H9 (cell line): ENCODE data around the gene DZANK1. TPM values are rescaled to one million over a fixed set of nuclear protein-coding genes. Genes with fewer than 3 reads are reported as not detected.

Experiments used
- DNase-seq: peaks from one replicate; pipeline ENCODE4 v3.0.0-alpha.2; 2017
- H2AFZ ChIP-seq: one replicate; pipeline ENCODE4 v1.6.1; 2013; ENCODE audit warnings: mild to moderate bottlenecking, low read length, control low read depth, moderate library complexity
- H2AK5ac ChIP-seq: 2 replicates; pipeline ENCODE4 v1.6.1; 2013; ENCODE audit warnings: low read length, control low read depth, mixed read lengths; ENCODE audit not compliant: insufficient read length
- H2BK120ac ChIP-seq: one replicate; pipeline ENCODE4 v1.6.1; 2013; ENCODE audit warnings: low read depth, mild to moderate bottlenecking, low read length, control low read depth, inconsistent platforms; ENCODE audit not compliant: poor library complexity, severe bottlenecking
- H2BK12ac ChIP-seq: 2 replicates; pipeline ENCODE4 v1.6.1; 2013; ENCODE audit warnings: low read length, control low read depth, mixed read lengths, low read depth; ENCODE audit not compliant: insufficient read length
- H2BK15ac ChIP-seq: 2 replicates; pipeline ENCODE4 v1.6.1; 2013; ENCODE audit warnings: low read depth, low read length, control low read depth
- H2BK20ac ChIP-seq: one replicate; pipeline ENCODE4 v1.6.1; 2013; ENCODE audit warnings: low read depth, mild to moderate bottlenecking, low read length, control low read depth, inconsistent platforms; ENCODE audit not compliant: poor library complexity, severe bottlenecking
- H2BK5ac ChIP-seq: 2 replicates; pipeline ENCODE4 v1.6.1; 2013; ENCODE audit warnings: low read length, control low read depth, mixed read lengths; ENCODE audit not compliant: insufficient read length
- H3K14ac ChIP-seq: 2 replicates; pipeline ENCODE4 v1.6.1; 2013; ENCODE audit warnings: low read length, control low read depth; ENCODE audit not compliant: insufficient read depth
- H3K18ac ChIP-seq: 2 replicates; pipeline ENCODE4 v1.6.1; 2013; ENCODE audit warnings: low read depth, mild to moderate bottlenecking, mixed read lengths, low read length, control low read depth; ENCODE audit not compliant: insufficient read length
- H3K23ac ChIP-seq: 2 replicates; pipeline ENCODE4 v1.6.1; 2013; ENCODE audit warnings: low read length, control low read depth, mixed read lengths, low read depth; ENCODE audit not compliant: insufficient read length
- H3K23me2 ChIP-seq: 2 replicates; pipeline ENCODE4 v1.6.1; 2013; ENCODE audit warnings: low read depth, mild to moderate bottlenecking, mixed read lengths, low read length, control low read depth; ENCODE audit not compliant: insufficient read length, poor library complexity, severe bottlenecking
- H3K27ac ChIP-seq: 2 replicates; pipeline ENCODE4 v1.5.1; 2013; ENCODE audit warnings: low read length, control low read depth, mixed read lengths, low read depth; ENCODE audit not compliant: insufficient read length
- H3K27me3 ChIP-seq: 2 replicates; pipeline ENCODE4 v1.6.1; 2013; ENCODE audit warnings: low read length, control low read depth, inconsistent platforms; ENCODE audit not compliant: insufficient read depth
- H3K4ac ChIP-seq: 2 replicates; pipeline ENCODE4 v1.6.1; 2013; ENCODE audit warnings: low read depth, mild to moderate bottlenecking, control low read depth, inconsistent platforms, low read length, moderate library complexity
- H3K4me1 ChIP-seq: 2 replicates; pipeline ENCODE4 v1.6.1; 2013; ENCODE audit warnings: low read length, control low read depth, inconsistent platforms; ENCODE audit not compliant: insufficient read depth
- H3K4me2 ChIP-seq: 2 replicates; pipeline ENCODE4 v1.6.1; 2013; ENCODE audit warnings: low read length, control low read depth, mixed read lengths; ENCODE audit not compliant: insufficient read length, insufficient read depth
- H3K56ac ChIP-seq: 2 replicates; pipeline ENCODE4 v1.6.1; 2013; ENCODE audit warnings: low read depth, mild to moderate bottlenecking, mixed read lengths, low read length, control low read depth; ENCODE audit not compliant: insufficient read length
- H3K79me1 ChIP-seq: 2 replicates; pipeline ENCODE4 v1.6.1; 2013; ENCODE audit warnings: low read depth, mild to moderate bottlenecking, moderate library complexity, low read length, control low read depth, inconsistent platforms; ENCODE audit not compliant: insufficient read depth, poor library complexity, severe bottlenecking
- H3K79me2 ChIP-seq: 2 replicates; pipeline ENCODE4 v1.6.1; 2013; ENCODE audit warnings: low read length, control low read depth, inconsistent platforms; ENCODE audit not compliant: insufficient read depth
- H3K9ac ChIP-seq: 2 replicates; pipeline ENCODE4 v1.6.1; 2013; ENCODE audit warnings: low read length, control low read depth, mixed read lengths; ENCODE audit not compliant: insufficient read length; ENCODE audit errors: extremely low read depth
- H3K9me3 ChIP-seq: one replicate; pipeline ENCODE4 v1.6.1; 2013; ENCODE audit warnings: low read depth, low read length, inconsistent platforms; ENCODE audit not compliant: control insufficient read depth
- H3T11ph ChIP-seq: one replicate; pipeline ENCODE4 v1.6.1; 2013; ENCODE audit warnings: mild to moderate bottlenecking, low read length, control low read depth, inconsistent platforms
- H4K20me1 ChIP-seq: one replicate; pipeline ENCODE4 v1.6.1; 2013; ENCODE audit not compliant: control insufficient read depth, insufficient read length, insufficient read depth
- H4K5ac ChIP-seq: 2 replicates; pipeline ENCODE4 v1.6.1; 2013; ENCODE audit warnings: low read depth, mild to moderate bottlenecking, mixed read lengths, low read length, control low read depth; ENCODE audit not compliant: insufficient read length
- H4K8ac ChIP-seq: replicated peaks from 2 replicates; pipeline ENCODE4 v1.6.1; 2013; ENCODE audit warnings: low read length, control low read depth, mixed read lengths, low read depth; ENCODE audit not compliant: insufficient read length
- H4K91ac ChIP-seq: 2 replicates; pipeline ENCODE4 v1.6.1; 2013; ENCODE audit warnings: low read depth, mild to moderate bottlenecking, moderate library complexity, mixed read lengths, low read length, control low read depth; ENCODE audit not compliant: insufficient read length
- H3K27ac Mint-ChIP-seq, 3 experiments: 2 replicates in 2 of 3; 3 replicates in 1 of 3; pipeline ENCODE4 v1.8.0; 2020 to 2021; ENCODE audit warnings: mixed read lengths in 3 of 3, mild to moderate bottlenecking in 1 of 3, moderate library complexity in 1 of 3
- H3K27me3 Mint-ChIP-seq: 2 replicates; pipeline ENCODE4 v1.8.0; 2021; ENCODE audit warnings: low read depth, mild to moderate bottlenecking, moderate library complexity, mixed read lengths
- H3K36me3 Mint-ChIP-seq, 3 experiments: 2 replicates in 2 of 3; 3 replicates in 1 of 3; pipeline ENCODE4 v1.8.0; 2020 to 2021; ENCODE audit warnings: low read depth in 3 of 3, mixed read lengths in 3 of 3; ENCODE audit not compliant: insufficient read depth in 1 of 3
- H3K4me1 Mint-ChIP-seq, 2 experiments: 2 replicates each; pipeline ENCODE4 v1.8.0; 2020; ENCODE audit warnings: mixed read lengths in 2 of 2
- H3K4me3 Mint-ChIP-seq, 2 experiments: 2 replicates in 1 of 2; 3 replicates in 1 of 2; pipeline ENCODE4 v1.8.0; 2020 to 2021; ENCODE audit warnings: mild to moderate bottlenecking in 2 of 2, mixed read lengths in 2 of 2, moderate library complexity in 1 of 2
- H3K9me3 Mint-ChIP-seq, 2 experiments: 2 replicates in 1 of 2; 3 replicates in 1 of 2; pipeline ENCODE4 v1.8.0; 2020; ENCODE audit warnings: mild to moderate bottlenecking in 2 of 2, mixed read lengths in 2 of 2, moderate library complexity in 1 of 2
- CTCF ChIP-seq: fragments of 200-600 bp; sonication (generic); conservative IDR thresholded peaks from 3 replicates; pipeline ENCODE4 v1.8.0; 2021; ENCODE audit warnings: antibody characterized with exemption, mild to moderate bottlenecking
- WGBS: extraction: QIAGEN DNeasy Blood & Tissue Kit; methylation state at CpG from one replicate; pipeline ENCODE4 v1.1.7; 2013; ENCODE audit warnings: missing lambda C conversion rate, low lambda C conversion rate, mixed read lengths; ENCODE audit not compliant: insufficient read length; ENCODE audit errors: extremely low coverage; 5-methylcytosine and 5-hydroxymethylcytosine counted together
- total RNA-seq: library from RNA; stranded (reverse); gene quantifications from 2 replicates; pipeline ENCODE4 v1.2.1, GENCODE V29; 2021

The DZANK1 gene
- total RNA-seq, 1 experiment from 2014 or later = 10.5 TPM

- no peaks in the 10 kb centered on the region for H3K4me1 ChIP-seq
- H3K9me3 Mint-ChIP-seq = peaks cover 5 to 6% of the 10 kb centered on the region in 2 experiments; a peak in 3 of 5 replicates
- H4K20me1 ChIP-seq = no peaks in the 10 kb centered on the region
- H3K9me3 ChIP-seq = no peaks in the 10 kb centered on the region
- H3K36me3 Mint-ChIP-seq = peaks cover 0 to 4% (median 4%) of the 10 kb centered on the region in 3 experiments; a peak in 2 of 7 replicates
- H2AK5ac ChIP-seq = no peak overlapping the region
- no peaks in the 10 kb centered on the region for H3K79me2 ChIP-seq
- H2BK15ac ChIP-seq = no peak overlapping the region
- peak; percentile 60 for TF ChIP-seq CTCF
- no peak overlapping the region for H3K4ac ChIP-seq
- no peak overlapping the region for H2BK20ac ChIP-seq
- DNase-seq = peak; percentile 65
- H3K56ac ChIP-seq = no peak overlapping the region
- no peak overlapping the region for H3K23ac ChIP-seq
- H3K27me3 ChIP-seq = no peaks in the 10 kb centered on the region
- no peak overlapping the region for H3K18ac ChIP-seq
- H3K4me2 ChIP-seq = no peak overlapping the region
- H2BK5ac ChIP-seq = no peak overlapping the region
- H3K79me1 ChIP-seq = no peaks in the 10 kb centered on the region
- no peak overlapping the region for H4K5ac ChIP-seq
- H4K91ac ChIP-seq = no peak overlapping the region
- H2BK12ac ChIP-seq = no peak overlapping the region
- no peaks in the 10 kb centered on the region for H3K4me1 Mint-ChIP-seq
- no peak overlapping the region for H2AFZ ChIP-seq
- no peak overlapping the region for H3T11ph ChIP-seq
- H3K23me2 ChIP-seq = no peaks in the 10 kb centered on the region
- no peak overlapping the region; the same call in 1 of the 2 replicates for H3K14ac ChIP-seq
- no peak overlapping the region for H4K8ac ChIP-seq
- WGBS = no CpG with 5 or more reads among the region's 7 CpGs
- H2BK120ac ChIP-seq = no peak overlapping the region
- no peak overlapping the region for H3K9ac ChIP-seq
- no peaks in the 10 kb centered on the region for H3K27me3 Mint-ChIP-seq
- no peak overlapping the region for H3K27ac Mint-ChIP-seq
- no peak overlapping the region for H3K4me3 Mint-ChIP-seq
- H3K27ac ChIP-seq = no peak overlapping the region
Measured at GRCh38 chr20:18380908-18381529, 85.8 kb downstream of the DZANK1 start.
